HG02840 (cell line): ENCODE measurements around the gene NKX3-2.

Experiments
- ATAC-seq: cut with Tn5 transposase; IDR thresholded peaks from one replicate; pipeline ENCODE4 v1.9.1; 2021; ENCODE audit warnings: mild to moderate bottlenecking, moderate library complexity, moderate number of reproducible peaks; ENCODE audit not compliant: unreplicated experiment, low FRiP score

The NKX3-2 gene

DNA sequence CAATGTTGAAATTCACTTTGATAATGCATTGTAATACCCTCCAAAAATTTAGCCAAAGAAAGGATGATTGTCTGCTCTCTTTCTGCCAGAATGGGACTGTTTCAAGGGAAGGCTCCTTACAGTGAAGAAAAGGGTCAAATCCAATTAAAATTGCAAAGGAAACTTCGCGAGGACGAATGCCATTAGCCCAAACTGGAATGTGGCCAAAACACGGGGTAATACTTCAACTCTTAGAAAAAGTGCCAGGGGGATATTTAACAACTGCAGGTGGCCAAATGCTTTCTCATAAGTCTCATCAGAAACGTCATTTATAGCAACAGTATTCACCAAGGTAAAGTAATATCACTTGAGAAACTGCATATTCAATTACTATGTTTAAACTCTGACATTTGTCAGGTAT, 29.0 kb downstream of the NKX3-2 start:
- no peak for ATAC-seq

DNA sequence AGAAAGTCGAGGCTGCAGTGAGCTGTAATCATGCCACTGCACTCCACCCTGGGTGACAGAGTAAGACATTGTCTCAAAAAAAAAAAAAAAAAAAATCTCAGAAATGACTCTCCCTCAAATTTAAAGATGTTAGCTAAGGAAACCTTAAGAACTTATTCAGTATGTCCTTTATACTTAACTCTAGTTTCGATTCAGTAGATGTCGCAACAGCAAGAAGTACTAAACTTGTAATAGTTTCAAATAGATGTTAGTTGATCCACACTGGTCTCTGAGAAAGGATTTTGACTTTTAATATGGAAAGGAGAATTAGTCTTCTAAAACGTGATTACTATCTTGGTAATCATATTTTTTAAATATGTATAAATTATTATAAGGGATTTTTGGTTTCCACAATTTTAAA, 29.6 kb downstream of the NKX3-2 start:
- ATAC-seq, result no peak

DNA sequence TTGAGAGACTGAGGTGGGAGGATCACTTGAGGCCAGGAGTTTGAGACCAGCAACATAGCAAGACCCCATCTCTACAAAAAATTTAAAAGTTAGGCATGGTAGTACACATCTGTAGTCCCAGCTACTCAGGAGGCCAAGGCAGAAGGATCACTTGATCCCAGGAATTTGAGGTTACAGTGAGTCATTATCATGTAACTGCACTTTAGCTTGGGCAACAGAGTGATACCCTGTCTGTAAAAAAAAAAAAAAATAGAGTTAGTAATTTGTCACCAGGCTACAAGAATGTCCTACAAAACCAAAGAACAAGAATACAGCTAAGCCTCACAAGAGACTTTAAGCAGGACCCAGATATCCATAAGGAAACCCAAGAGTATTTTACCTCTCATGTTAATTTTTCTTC, 33.2 kb downstream of the NKX3-2 start:
- ATAC-seq, result no peak

DNA sequence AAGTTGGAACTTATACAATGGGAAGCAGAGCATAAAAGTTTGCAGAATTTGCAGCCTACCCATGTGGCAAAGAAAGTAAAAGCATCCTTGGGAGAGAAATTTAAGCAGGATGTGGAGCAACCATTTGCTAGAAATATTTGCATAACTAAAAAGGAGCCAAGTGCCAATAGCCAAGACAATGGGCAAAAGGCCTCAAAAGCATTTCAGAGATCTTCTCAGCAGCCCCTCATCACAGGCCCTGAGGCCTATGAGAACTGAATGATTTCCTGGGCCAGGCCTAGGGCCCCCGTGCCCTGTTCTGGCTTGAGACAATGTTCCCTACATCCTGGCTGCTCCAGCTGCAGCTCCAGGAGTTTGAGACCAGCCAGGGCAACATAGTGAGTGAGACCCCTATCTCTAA, 34.9 kb downstream of the NKX3-2 start:
- ATAC-seq, result no peak

DNA sequence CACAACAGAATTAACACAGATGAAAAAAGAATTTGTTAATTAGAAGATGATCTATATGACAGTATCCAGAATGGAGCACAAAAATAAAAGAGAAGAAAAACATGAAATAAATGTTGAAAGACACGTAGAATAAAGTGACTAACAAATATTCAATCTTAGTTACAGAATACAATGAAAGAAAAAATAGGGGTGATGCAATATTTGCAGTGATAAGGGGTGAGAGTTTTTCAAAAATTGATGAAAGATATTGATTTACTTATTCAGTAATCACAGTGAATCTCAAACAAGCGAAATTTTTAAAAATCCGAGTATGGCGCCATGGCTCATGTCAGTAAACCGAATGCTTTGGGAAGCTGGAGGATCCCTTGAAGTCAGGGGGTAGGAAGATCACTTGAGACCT, 39.9 kb downstream of the NKX3-2 start:
- no peak for ATAC-seq

DNA sequence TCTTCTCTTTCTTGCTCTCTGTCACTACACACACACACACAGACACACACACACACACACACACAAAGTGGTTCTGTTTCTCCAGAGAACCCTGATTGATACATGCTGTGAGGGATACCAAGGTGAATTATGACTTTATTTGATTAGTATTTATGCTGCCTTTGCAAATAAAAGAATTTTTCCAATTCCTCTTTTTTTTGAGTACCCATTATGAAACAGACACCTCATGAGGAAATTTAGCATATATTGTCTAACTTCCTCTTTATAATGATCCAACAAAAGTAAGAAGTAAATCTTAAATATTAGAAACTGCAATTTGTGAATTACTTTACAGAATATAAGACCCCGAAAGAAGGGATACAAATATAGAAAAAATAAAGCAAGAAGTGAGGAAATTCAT, 45.8 kb downstream of the NKX3-2 start:
- no peak for ATAC-seq

DNA sequence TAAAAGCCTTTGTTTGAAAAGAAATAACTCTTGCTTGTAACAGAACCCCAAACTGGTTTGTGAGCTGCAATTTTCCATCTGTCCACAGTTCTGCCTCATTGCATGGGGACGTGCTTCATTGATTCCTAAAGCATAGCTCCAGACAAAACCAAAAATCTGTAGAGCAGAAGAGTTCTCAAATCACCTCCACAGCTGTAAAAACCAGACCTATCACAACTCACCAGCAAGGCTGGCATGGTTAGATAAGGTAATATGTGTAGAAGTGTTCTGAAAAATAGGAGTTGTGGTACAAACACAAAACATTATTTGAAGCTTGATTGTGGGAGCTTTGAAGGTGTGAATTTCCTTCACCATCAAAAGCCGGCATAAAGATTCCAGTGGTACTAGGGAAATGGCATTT, 47.7 kb downstream of the NKX3-2 start:
- no peak for ATAC-seq

DNA sequence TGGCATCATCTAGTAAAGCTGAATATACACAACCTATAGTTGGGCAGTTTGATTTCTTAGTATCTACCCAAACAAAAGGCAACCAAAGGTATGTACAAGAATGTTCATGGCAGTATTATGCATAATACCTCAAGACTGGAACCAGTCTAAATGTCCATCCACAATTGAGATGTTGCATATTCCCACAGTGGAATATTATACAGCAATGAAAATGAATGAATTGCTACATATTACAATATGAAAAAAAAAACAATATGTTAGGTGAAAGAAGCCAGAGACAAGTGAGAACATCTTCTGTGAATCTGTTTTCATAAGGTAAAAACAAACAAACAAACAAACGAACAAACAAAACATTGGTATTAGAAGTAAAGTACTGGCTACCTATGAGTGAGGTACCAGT, 48.6 kb downstream of the NKX3-2 start:
- no peak for ATAC-seq

DNA sequence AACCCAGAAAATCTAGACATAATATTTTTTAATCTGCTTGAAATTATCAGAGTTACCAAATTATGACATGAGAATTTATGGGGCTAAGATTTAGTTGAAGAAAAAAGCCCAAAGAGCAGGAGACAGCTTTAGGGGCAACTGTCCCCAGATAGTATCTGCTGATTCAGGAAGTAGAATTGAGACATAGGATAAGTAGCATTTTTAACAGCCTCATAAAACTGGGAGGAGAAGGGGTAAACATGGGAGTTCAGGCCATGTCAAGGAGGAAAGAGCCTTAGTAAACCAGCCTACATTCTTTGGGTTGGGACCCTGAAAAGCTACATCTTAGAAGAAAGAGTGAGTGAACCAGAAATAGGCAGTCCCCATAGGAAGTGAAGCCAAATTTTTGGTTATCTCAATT, 50.5 kb downstream of the NKX3-2 start:
- no peak for ATAC-seq

DNA sequence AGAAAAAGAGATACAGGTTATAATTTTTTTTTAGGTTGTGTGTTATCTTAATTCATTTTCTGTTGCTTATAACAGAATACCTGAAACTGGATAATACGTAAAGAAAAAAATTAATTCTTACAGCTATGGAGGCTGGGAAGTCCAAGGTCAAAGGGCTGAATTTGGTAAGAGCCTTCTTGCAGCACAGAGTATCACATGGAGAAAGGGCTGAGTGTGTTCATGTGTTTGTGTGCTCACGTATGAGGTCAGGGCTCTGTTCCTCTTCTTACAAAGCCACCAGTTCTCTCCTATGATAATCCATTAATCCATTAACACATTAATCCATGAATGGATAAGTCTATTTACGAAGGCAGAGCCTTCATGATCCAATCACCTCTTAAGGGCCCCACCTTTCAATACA, 51.6 kb downstream of the NKX3-2 start:
- no peak for ATAC-seq
